ENCODE results near the gene ZNF837.
A peak's percentile ranks its signal among the peaks of the same experiment; 100 is the strongest.
"Not testable (repeated sequence)": the region's sequence is repeated elsewhere in the genome, so short reads cannot be mapped to it uniquely, and the experiment has no call there.

Gene ZNF837

GRCh38 chr19:58352760-58353671, 27.8 kb downstream of the ZNF837 start, which contains the start of gene A1BG:
Gene A1BG, minus strand, starts transcription at chr19:58353492. Its CDS starts 55 bp downstream, at chr19:58353437.
- TF ChIP-seq CTCF (conservative IDR thresholded peaks at IDR 0.05; ENCODE audit: low read depth, low read length): no peak
- no peak for DNase-seq (ENCODE audit: low read depth)
- no peak within 1 kb of the TSS for H3K4me3 ChIP-seq (ENCODE audit: low read depth, low read length)

GRCh38 chr19:58351990-58352755, 28.7 kb downstream of the ZNF837 start:
- H3K4me3 ChIP-seq (ENCODE audit: low read depth, low read length): no peak overlapping the region
- DNase-seq (ENCODE audit: low read depth): no peak
- TF ChIP-seq CTCF (conservative IDR thresholded peaks at IDR 0.05; ENCODE audit: low read depth, low read length): no peak

- TF ChIP-seq CTCF (conservative IDR thresholded peaks at IDR 0.05; ENCODE audit: low read depth, low read length): no peak
- no peak for DNase-seq (ENCODE audit: low read depth)
- H3K4me3 ChIP-seq (ENCODE audit: low read depth, low read length): no peak overlapping the region
Measured at GRCh38 chr19:58351558-58351878, 29.3 kb downstream of the ZNF837 start.

- DNase-seq (ENCODE audit: low read depth): no peak
- TF ChIP-seq CTCF (conservative IDR thresholded peaks at IDR 0.05; ENCODE audit: low read depth, low read length): no peak
- no peak overlapping the region for H3K4me3 ChIP-seq (ENCODE audit: low read depth, low read length)
Measured at GRCh38 chr19:58350871-58351557, 29.8 kb downstream of the ZNF837 start.

GRCh38 chr19:58350001-58350861, 30.6 kb downstream of the ZNF837 start:
- peak; percentile 27 for DNase-seq (ENCODE audit: low read depth)
- H3K4me3 ChIP-seq (ENCODE audit: low read depth, low read length): peak overlapping the region; percentile 32
- no peak for TF ChIP-seq CTCF (conservative IDR thresholded peaks at IDR 0.05; ENCODE audit: low read depth, low read length)

GRCh38 chr19:58349590-58349989, 31.2 kb downstream of the ZNF837 start:
- DNase-seq (ENCODE audit: low read depth): no peak
- TF ChIP-seq CTCF (conservative IDR thresholded peaks at IDR 0.05; ENCODE audit: low read depth, low read length): no peak
- no peak overlapping the region for H3K4me3 ChIP-seq (ENCODE audit: low read depth, low read length)

GRCh38 chr19:58348080-58348479, 32.8 kb downstream of the ZNF837 start:
- DNase-seq (ENCODE audit: low read depth): not testable (repeated sequence)
- peak overlapping the region; percentile 87 for H3K4me3 ChIP-seq (ENCODE audit: low read depth, low read length)
